GM12878 (cell line): Measurements from ENCODE around the gene BRD2. TPM values are rescaled to one million over a fixed set of nuclear protein-coding genes. Genes with fewer than 3 reads are reported as not detected.
A peak's percentile ranks its signal among the peaks of the same experiment; 100 is the strongest.

Experiments
- ATF7 ChIP-seq: fragments of 450-650 bp; IDR thresholded peaks from 2 replicates; pipeline ENCODE4 v1.6.1; 2016; ENCODE audit warnings: low read depth, mild to moderate bottlenecking
- DPF2 ChIP-seq: fragments of 450-650 bp; IDR thresholded peaks from 2 replicates; pipeline ENCODE4 v1.6.1; 2017; ENCODE audit warnings: mild to moderate bottlenecking
- ESRRA ChIP-seq: IDR thresholded peaks from 2 replicates; pipeline ENCODE4 v1.6.1; 2012; ENCODE audit warnings: mild to moderate bottlenecking, low read length, improper control_type of control experiment
- FOS ChIP-seq: IDR thresholded peaks from 3 replicates; pipeline ENCODE4 v1.6.1; 2011; ENCODE audit warnings: borderline replicate concordance; ENCODE audit not compliant: insufficient read length; ENCODE audit errors: extremely low read depth
- HDGF ChIP-seq: fragments of 450-650 bp; IDR thresholded peaks from 2 replicates; pipeline ENCODE4 v1.6.1; 2016; ENCODE audit warnings: antibody characterized with exemption
- NFXL1 ChIP-seq: fragments of 450-650 bp; IDR thresholded peaks from 2 replicates; pipeline ENCODE4 v1.6.1; 2017; ENCODE audit warnings: antibody characterized with exemption, mild to moderate bottlenecking, borderline replicate concordance
- NFYB ChIP-seq: IDR thresholded peaks from 2 replicates; pipeline ENCODE4 v1.6.1; 2011; ENCODE audit warnings: low read depth, mild to moderate bottlenecking, low read length, improper control_type of control experiment, moderate library complexity; ENCODE audit not compliant: insufficient read depth
- PML ChIP-seq: IDR thresholded peaks from 2 replicates; pipeline ENCODE4 v1.6.1; 2012; ENCODE audit warnings: low read length, inconsistent platforms
- RAD21 ChIP-seq: IDR thresholded peaks from 2 replicates; pipeline ENCODE4 v1.6.1; 2011; ENCODE audit warnings: mild to moderate bottlenecking, low read depth, low read length, moderate library complexity; ENCODE audit not compliant: insufficient read depth
- WRNIP1 ChIP-seq: IDR thresholded peaks from 2 replicates; pipeline ENCODE4 v1.6.1; 2011; ENCODE audit warnings: low read depth, low read length, improper control_type of control experiment, borderline replicate concordance
- ZNF207 ChIP-seq: fragments of 450-650 bp; IDR thresholded peaks from 2 replicates; pipeline ENCODE4 v1.6.1; 2014; ENCODE audit warnings: antibody characterized with exemption, mild to moderate bottlenecking, borderline replicate concordance
- polyA plus RNA-seq, 11 experiments: library from polyadenylated mRNA; depleted of rRNA in 4 of 11; unstranded in 6 of 11; stranded (reverse) in 5 of 11; fragments of >200 nt; fragmentation: Nextera tagmentation in 4 of 11; fragmentation: Illumina TruSeq in 1 of 11; extraction: Ambion mirVana in 4 of 11; extraction: Trizol in 1 of 11; gene quantifications; 1 replicate in 1 of 11; 2 replicates in 10 of 11; pipeline versions ENCODE4 v1.2.1 to v1.2.3, GENCODE V29; 2011 to 2016; ENCODE audit warnings: inconsistent platforms in 2 of 11, missing spikeins in 2 of 11, low read depth in 1 of 11
- total RNA-seq, 4 experiments: library from RNA; depleted of rRNA in 3 of 4; stranded (reverse); fragments of >200 nt in 3 of 4; fragmentation: Illumina TruSeq in 1 of 4; extraction: Trizol in 1 of 4; gene quantifications; 2 replicates each; pipeline versions ENCODE4 v1.2.1 to v1.2.3, GENCODE V29; 2013 to 2021
- TF ChIP-seq, protein P1 (sequence below): fragments of 150-350 bp; IDR thresholded peaks from 2 replicates; pipeline ENCODE4 v1.6.1; 2014; ENCODE audit warnings: mild to moderate bottlenecking, low read depth, low read length
- TF ChIP-seq, protein P2 (sequence below): IDR thresholded peaks from 2 replicates; pipeline ENCODE4 v1.6.1; 2011; ENCODE audit warnings: borderline replicate concordance, low read depth, mild to moderate bottlenecking, moderate library complexity, low read length; ENCODE audit not compliant: insufficient read depth, poor library complexity, severe bottlenecking
- TF ChIP-seq, protein P3 (sequence below): IDR thresholded peaks from 2 replicates; pipeline ENCODE4 v1.6.1; 2011; ENCODE audit warnings: low read depth, low read length, improper control_type of control experiment, borderline replicate concordance
- TF ChIP-seq, protein P4 (sequence below), 3 experiments: IDR thresholded peaks in 2 of 3; conservative IDR thresholded peaks in 1 of 3; 2 replicates each; pipeline ENCODE4 v1.5.1; 2011; ENCODE audit warnings: low read depth in 3 of 3, low read length in 3 of 3, mild to moderate bottlenecking in 3 of 3, control low read depth in 2 of 3, moderate library complexity in 2 of 3, inconsistent platforms in 1 of 3, mixed read lengths in 1 of 3; ENCODE audit not compliant: control insufficient read depth in 2 of 3, insufficient read depth in 1 of 3; ENCODE audit errors: extremely low read depth in 1 of 3
- TF ChIP-seq, protein P5 (sequence below): fragments of 450-650 bp; IDR thresholded peaks from 2 replicates; pipeline ENCODE4 v1.6.1; 2016; ENCODE audit warnings: mild to moderate bottlenecking

BRD2 gene
- total and polyA plus RNA-seq, 10 of the 15 experiments (the other 5 are each of a cell fraction or from before 2014, with no cell fraction given): 32.2 to 239 (median 139) TPM

DNA sequence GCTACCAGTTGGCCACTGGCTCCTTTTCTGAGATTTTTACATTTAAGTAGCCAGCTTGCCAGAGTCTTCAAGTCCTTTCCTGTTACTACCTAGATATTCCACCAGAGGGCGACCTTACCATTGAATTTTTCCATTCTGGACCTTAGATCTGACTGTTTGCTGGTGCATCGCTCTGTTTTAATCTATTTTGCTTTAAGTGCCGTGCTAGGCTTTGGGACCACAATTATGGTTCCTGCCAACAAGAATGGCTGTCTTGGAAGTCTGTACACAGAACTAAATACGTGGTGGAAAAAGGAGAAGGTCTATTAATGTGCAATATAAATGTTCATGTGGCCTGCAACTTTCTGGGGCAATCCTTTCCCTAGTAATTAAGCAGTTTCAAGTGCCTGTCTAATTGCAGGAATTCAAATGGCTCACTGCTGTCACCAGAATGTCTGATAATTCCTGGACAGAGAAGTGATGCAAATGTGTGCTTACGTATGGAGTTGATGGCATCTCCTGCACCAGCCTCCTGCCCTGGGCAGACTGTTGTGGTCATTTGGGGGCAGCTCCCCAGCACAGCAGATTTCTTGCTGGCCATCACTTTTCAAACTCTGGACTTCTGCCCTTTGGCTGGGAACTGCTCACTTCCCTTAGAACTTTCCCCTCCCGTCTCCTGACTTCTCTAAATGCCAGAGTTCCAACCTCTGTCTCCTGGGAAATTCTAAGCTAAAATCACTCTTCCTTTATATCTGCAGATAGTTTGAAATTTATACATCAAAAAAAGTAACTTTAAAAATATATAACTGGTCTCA, 46.6 kb downstream of the BRD2 start (continued):
- TF ChIP-seq, protein P1, sequence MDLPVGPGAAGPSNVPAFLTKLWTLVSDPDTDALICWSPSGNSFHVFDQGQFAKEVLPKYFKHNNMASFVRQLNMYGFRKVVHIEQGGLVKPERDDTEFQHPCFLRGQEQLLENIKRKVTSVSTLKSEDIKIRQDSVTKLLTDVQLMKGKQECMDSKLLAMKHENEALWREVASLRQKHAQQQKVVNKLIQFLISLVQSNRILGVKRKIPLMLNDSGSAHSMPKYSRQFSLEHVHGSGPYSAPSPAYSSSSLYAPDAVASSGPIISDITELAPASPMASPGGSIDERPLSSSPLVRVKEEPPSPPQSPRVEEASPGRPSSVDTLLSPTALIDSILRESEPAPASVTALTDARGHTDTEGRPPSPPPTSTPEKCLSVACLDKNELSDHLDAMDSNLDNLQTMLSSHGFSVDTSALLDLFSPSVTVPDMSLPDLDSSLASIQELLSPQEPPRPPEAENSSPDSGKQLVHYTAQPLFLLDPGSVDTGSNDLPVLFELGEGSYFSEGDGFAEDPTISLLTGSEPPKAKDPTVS: no peak
- TF ChIP-seq, protein P2, sequence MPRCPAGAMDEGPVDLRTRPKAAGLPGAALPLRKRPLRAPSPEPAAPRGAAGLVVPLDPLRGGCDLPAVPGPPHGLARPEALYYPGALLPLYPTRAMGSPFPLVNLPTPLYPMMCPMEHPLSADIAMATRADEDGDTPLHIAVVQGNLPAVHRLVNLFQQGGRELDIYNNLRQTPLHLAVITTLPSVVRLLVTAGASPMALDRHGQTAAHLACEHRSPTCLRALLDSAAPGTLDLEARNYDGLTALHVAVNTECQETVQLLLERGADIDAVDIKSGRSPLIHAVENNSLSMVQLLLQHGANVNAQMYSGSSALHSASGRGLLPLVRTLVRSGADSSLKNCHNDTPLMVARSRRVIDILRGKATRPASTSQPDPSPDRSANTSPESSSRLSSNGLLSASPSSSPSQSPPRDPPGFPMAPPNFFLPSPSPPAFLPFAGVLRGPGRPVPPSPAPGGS: no peak
- TF ChIP-seq ZNF207: 0 out of 2 replicates have a peak, but pooled peaks have one; percentile 58
- TF ChIP-seq, protein P3, sequence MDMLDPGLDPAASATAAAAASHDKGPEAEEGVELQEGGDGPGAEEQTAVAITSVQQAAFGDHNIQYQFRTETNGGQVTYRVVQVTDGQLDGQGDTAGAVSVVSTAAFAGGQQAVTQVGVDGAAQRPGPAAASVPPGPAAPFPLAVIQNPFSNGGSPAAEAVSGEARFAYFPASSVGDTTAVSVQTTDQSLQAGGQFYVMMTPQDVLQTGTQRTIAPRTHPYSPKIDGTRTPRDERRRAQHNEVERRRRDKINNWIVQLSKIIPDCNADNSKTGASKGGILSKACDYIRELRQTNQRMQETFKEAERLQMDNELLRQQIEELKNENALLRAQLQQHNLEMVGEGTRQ: no peak
- no peak for TF ChIP-seq ESRRA
- no peak for TF ChIP-seq NFYB
- TF ChIP-seq, protein P4, sequence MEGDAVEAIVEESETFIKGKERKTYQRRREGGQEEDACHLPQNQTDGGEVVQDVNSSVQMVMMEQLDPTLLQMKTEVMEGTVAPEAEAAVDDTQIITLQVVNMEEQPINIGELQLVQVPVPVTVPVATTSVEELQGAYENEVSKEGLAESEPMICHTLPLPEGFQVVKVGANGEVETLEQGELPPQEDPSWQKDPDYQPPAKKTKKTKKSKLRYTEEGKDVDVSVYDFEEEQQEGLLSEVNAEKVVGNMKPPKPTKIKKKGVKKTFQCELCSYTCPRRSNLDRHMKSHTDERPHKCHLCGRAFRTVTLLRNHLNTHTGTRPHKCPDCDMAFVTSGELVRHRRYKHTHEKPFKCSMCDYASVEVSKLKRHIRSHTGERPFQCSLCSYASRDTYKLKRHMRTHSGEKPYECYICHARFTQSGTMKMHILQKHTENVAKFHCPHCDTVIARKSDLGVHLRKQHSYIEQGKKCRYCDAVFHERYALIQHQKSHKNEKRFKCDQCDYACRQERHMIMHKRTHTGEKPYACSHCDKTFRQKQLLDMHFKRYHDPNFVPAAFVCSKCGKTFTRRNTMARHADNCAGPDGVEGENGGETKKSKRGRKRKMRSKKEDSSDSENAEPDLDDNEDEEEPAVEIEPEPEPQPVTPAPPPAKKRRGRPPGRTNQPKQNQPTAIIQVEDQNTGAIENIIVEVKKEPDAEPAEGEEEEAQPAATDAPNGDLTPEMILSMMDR (IDR thresholded peaks at IDR 0.05 in 2 of 3, conservative IDR thresholded peaks at IDR 0.05 in 1 of 3; ENCODE audit: control insufficient read depth in 2 of 3, extremely low read depth in 1 of 3, insufficient read depth in 1 of 3, low read depth in 3 of 3, low read length in 3 of 3): peak; percentile 57 to 80 (median 68); a peak in 5 of 6 replicates
- TF ChIP-seq DPF2: 0 out of 2 replicates have a peak, but pooled peaks have one; percentile 10
- 0 out of 2 replicates have a peak, but pooled peaks have one; percentile 70 for TF ChIP-seq WRNIP1
- TF ChIP-seq, protein P5, sequence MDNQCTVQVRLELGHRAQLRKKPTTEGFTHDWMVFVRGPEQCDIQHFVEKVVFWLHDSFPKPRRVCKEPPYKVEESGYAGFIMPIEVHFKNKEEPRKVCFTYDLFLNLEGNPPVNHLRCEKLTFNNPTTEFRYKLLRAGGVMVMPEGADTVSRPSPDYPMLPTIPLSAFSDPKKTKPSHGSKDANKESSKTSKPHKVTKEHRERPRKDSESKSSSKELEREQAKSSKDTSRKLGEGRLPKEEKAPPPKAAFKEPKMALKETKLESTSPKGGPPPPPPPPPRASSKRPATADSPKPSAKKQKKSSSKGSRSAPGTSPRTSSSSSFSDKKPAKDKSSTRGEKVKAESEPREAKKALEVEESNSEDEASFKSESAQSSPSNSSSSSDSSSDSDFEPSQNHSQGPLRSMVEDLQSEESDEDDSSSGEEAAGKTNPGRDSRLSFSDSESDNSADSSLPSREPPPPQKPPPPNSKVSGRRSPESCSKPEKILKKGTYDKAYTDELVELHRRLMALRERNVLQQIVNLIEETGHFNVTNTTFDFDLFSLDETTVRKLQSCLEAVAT: peak; percentile 51
- TF ChIP-seq FOS: no peak
- 0 out of 2 replicates have a peak, but pooled peaks have one; percentile 37 for TF ChIP-seq HDGF
- peak; percentile 56; the same call in 1 of the 2 replicates for TF ChIP-seq PML
- no peak for TF ChIP-seq ATF7
- TF ChIP-seq RAD21: peak; percentile 94
- TF ChIP-seq NFXL1: no peak
